ENCODE data around the gene EYS. TPM values are rescaled to one million over a fixed set of nuclear protein-coding genes. Genes with fewer than 3 reads are reported as not detected.
A peak's percentile ranks its signal among the peaks of the same experiment; 100 is the strongest.

EYS gene
- total and polyA plus RNA-seq, 2 experiments from 2014 or later, result under 0.01 to 0.15 TPM

GRCh38 chr6:64696053-64696452 is 1011.0 kb downstream of the EYS start:
- no peaks in the 10 kb centered on the region for H3K4me1 ChIP-seq (ENCODE audit: low read depth)
- TF ChIP-seq CTCF (IDR thresholded peaks at IDR 0.05; ENCODE audit: low read depth, low read length), result no peak
- H3K4me3 ChIP-seq, result no peak overlapping the region
- H3K36me3 ChIP-seq, result no peaks in the 10 kb centered on the region
- H3K27ac ChIP-seq, result no peak overlapping the region
- no peaks in the 10 kb centered on the region for H3K27me3 ChIP-seq
- DNase-seq (ENCODE audit: low read depth in 1 of 2, low spot score in 1 of 2), result no peak
- no peaks in the 10 kb centered on the region for H3K9me3 ChIP-seq (ENCODE audit: low read depth)

- Histone ChIP-seq H3K27ac (no peak overlapping the region), H3K27me3 (no peaks in the 10 kb centered on the region), H3K9me3 (ENCODE audit: low read depth) (no peaks in the 10 kb centered on the region), H3K36me3 (no peaks in the 10 kb centered on the region), H3K4me3 (no peak overlapping the region), H3K4me1 (ENCODE audit: low read depth) (no peaks in the 10 kb centered on the region)
- TF ChIP-seq CTCF (IDR thresholded peaks at IDR 0.05; ENCODE audit: low read depth, low read length), result no peak
- no peak for DNase-seq (ENCODE audit: low read depth in 1 of 2, low spot score in 1 of 2)
These were observed 1012.7 kb downstream of the EYS start for GRCh38 chr6:64694356-64694755.

GRCh38 chr6:64691064-64691463 is 1016.0 kb downstream of the EYS start:
- TF ChIP-seq CTCF (IDR thresholded peaks at IDR 0.05; ENCODE audit: low read depth, low read length), result no peak
- no peaks in the 10 kb centered on the region for H3K27me3 ChIP-seq
- DNase-seq (ENCODE audit: low read depth in 1 of 2, low spot score in 1 of 2), result no peak
- no peak overlapping the region for H3K27ac ChIP-seq
- no peak overlapping the region for H3K4me3 ChIP-seq
- no peaks in the 10 kb centered on the region for H3K36me3 ChIP-seq
- H3K4me1 ChIP-seq (ENCODE audit: low read depth), result no peaks in the 10 kb centered on the region
- no peaks in the 10 kb centered on the region for H3K9me3 ChIP-seq (ENCODE audit: low read depth)

- no peaks in the 10 kb centered on the region for H3K9me3 ChIP-seq (ENCODE audit: low read depth)
- H3K27me3 ChIP-seq, result no peaks in the 10 kb centered on the region
- TF ChIP-seq CTCF (IDR thresholded peaks at IDR 0.05; ENCODE audit: low read depth, low read length), result no peak
- DNase-seq (ENCODE audit: low read depth in 1 of 2, low spot score in 1 of 2), result peak in 1 of 2 donors; percentile 9
- no peaks in the 10 kb centered on the region for H3K4me1 ChIP-seq (ENCODE audit: low read depth)
- no peak overlapping the region for H3K4me3 ChIP-seq
- no peak overlapping the region for H3K27ac ChIP-seq
- H3K36me3 ChIP-seq, result no peaks in the 10 kb centered on the region
These were observed 1021.6 kb downstream of the EYS start for GRCh38 chr6:64685401-64685800.

- Histone ChIP-seq H3K4me1 (ENCODE audit: low read depth) (no peaks in the 10 kb centered on the region), H3K36me3 (no peaks in the 10 kb centered on the region), H3K27ac (no peak overlapping the region), H3K9me3 (ENCODE audit: low read depth) (no peaks in the 10 kb centered on the region), H3K4me3 (no peak overlapping the region), H3K27me3 (no peaks in the 10 kb centered on the region)
- DNase-seq (ENCODE audit: low read depth in 1 of 2, low spot score in 1 of 2), result peak; percentile 6 to 97
- no peak for TF ChIP-seq CTCF (IDR thresholded peaks at IDR 0.05; ENCODE audit: low read depth, low read length)
These were observed 1023.3 kb downstream of the EYS start for GRCh38 chr6:64683682-64684081.

Data from cardiac muscle cell (in vitro differentiated cells and primary cell).